MV-4-11 (cell line): Measurements from ENCODE around the gene ROS1.
"Not testable (repeated sequence)": the region's sequence is repeated elsewhere in the genome, so short reads cannot be mapped to it uniquely, and the experiment has no call there.

Source experiments
- DNase-seq: peaks from one replicate; lab custom pipeline; 2025; lab: John Stamatoyannopoulos, UW

Gene ROS1

DNA sequence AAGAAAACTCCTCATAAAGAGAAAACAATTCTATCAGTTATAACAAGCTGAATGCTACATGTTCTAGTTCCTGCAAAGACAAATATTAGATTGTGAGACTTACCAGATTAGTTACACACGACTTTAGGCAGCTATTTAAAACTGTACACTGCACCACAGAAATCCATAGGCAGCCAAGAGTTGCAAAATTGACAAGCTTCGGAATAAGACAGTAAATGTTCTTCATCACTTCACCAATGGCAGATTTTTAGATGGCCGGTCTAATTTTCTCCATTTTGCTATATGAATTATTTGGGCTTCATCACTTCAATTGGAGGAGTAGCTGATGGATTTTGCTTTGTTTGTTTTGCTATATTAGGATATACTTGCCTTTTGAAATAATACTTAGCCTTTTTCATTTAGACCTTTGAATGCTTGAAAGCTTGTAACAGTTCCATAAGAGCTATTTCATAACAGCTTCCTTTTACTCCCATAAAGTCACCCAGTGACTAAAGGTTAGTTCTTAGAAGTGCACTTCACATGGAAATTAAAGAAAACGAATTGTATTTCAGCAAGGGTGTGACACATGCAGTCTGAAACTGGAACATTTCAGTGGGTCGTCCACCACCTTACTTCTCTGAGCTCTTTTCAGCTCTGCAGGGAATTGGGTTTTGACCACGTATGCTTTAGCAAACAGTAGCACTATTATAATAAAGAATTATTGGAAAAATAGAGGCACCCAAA, at the start of gene ROS1:
TSS of gene ROS1 (minus strand) at position 512 of the 723 bp plus-strand sequence. CDS start at position 226, 286 bp downstream.
- DNase-seq, result peak; percentile 52

DNA sequence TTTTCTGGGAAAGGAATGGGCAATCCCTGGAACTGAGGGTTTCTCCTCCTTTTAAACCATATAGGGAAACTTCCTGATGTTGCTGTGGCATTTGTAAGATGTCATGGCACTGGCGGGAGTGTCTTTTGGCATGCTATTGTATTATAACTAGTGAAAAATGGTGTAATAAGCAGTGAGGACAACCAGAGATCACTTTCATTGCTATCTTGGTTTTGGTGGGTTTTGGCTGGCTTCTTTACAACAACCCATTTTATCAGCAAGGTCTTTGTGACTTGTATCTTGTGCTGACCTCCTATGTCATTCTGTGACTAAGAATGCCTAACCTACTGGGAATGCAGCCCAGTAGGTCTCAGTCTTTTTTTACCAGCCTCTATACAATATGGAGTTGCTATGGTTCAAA, 47.7 kb upstream of the ROS1 start:
- no peak for DNase-seq

GRCh38 chr6:117472667-117473066, 46.9 kb upstream of the ROS1 start:
- DNase-seq, result no peak

DNA sequence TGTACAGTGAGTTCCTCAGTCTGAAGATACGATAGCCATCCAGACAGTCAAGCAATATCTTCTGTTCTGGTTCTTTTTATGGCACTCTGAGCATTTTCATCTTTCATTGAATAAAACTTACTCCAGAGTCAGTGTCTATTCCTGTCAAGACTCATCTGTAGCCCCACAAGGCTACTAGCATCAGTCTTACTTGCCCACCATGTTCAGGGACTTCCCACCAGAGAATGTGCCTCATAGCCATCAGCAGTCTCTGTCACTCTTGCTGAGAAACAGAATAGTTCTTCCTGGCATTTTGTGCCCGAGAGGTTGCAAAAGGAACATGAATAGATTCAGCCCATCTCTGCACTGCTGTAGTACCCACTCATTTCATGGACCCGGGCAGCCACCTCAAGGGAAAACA, 44.0 kb upstream of the ROS1 start:
- DNase-seq, result no peak

DNA sequence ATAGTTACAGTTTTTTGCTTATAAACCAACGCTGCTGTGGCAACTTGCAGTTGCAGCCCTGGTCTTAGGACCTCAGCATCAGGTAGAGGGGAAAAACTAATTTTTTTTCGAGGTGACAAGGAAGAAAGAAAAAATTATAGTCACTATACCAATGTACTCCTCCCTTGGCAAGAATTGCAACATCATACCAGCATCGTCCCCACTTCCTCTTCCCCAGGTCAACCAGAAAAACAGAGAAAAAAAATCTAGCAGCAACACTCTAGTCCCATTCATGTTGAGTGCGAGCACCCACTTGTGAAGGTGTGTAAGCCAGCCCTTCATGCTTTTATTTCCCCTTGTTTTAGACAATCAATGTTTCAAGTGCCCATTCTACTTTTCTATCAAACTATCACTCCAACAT, 43.6 kb upstream of the ROS1 start:
- peak; percentile 74 for DNase-seq

GRCh38 chr6:117468527-117468926, 42.8 kb upstream of the ROS1 start:
- DNase-seq, result not testable (repeated sequence)

- DNase-seq, result no peak
These were observed 42.1 kb upstream of the ROS1 start for GRCh38 chr6:117467876-117468275.

- DNase-seq, result peak; percentile 82
These were observed 39.9 kb upstream of the ROS1 start for GRCh38 chr6:117465691-117466090.

DNA sequence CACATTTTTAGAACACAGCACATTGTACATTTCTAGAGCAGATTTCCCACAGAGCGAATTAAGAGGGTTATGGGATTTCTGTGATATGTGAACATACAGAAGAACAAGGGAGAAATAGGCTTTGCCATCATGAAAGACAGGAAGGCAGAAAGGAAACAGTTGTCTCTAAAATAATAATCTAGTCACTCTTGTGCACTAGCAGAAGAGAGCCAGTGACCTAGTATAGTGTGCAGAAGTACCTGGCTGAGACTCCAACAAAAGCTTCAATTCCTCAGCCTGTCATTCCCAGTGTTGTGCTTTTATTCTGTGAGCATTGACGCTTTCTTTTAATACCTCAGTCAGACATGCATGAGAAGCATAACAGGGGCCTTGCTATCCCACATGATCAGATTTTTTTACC, 39.0 kb upstream of the ROS1 start:
- no peak for DNase-seq

DNA sequence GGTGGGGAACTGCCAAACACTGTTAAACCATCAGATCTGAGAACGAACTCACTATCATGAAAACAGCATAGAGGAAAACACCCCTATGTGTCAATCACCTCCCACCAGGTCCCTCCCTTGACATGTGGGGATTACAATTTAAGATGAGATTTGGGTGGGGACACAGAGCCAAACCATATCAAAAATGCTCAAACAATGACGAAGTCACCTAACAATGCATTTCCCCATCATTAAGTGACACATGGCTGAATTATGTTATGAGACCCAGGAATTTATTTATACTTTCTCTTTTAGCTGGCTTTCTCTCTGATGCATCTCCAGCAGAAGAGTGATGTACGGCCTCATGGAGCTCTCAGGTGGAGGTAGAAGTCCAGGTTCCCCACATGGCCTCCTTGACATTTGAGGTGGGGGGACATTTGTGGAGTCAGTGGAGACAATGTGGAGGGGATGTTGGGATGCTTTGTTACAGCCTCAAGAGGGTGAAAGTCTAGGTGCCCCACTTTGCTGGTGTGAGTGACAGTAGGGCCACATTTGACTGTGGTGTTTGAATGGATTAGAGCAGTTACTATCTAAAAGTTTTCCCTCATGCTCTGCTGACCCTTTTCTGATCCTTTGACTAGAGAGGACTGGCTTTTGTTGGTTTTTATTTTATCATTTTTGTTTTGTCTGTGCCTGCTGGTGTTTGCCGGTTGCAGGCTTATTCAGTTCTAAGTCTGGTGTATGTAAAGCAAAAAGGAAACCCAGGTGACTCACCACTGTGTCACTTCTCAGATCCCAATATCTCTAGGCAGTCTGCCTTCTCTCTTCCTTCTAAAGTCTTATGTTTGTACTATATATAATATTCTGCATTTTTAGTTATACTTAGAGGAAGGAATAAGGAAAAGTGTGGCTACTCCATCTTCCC, 38.3 kb upstream of the ROS1 start:
- DNase-seq, result peak; percentile 35

- no peak for DNase-seq
These were observed 33.6 kb upstream of the ROS1 start for GRCh38 chr6:117459204-117459944.

GRCh38 chr6:117456998-117457397, 31.3 kb upstream of the ROS1 start:
- no peak for DNase-seq

DNA sequence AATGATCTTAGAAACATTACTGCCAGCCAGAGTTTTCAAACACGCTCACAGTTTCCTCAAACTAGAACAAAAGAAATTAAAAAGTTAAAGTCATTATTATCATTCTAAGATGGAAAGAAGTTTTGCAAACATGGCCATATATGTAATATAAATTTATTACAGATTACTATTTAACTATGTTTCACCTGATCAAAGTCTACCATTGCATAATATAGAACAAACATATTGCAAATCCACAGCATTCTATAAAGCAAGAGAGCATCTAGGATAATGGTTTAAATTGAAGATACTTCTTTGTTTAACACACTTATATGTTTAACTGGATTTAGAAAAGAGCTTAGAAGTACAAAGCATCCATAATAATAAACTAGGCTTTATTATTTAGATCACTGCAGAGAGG, 30.5 kb upstream of the ROS1 start:
- no peak for DNase-seq

- peak; percentile 10 for DNase-seq
These were observed 25.9 kb upstream of the ROS1 start for GRCh38 chr6:117451671-117452070.

GRCh38 chr6:117449549-117450439, 24.1 kb upstream of the ROS1 start:
- DNase-seq, result peak; percentile 55

GRCh38 chr6:117448732-117449485, 23.2 kb upstream of the ROS1 start:
- no peak for DNase-seq

DNA sequence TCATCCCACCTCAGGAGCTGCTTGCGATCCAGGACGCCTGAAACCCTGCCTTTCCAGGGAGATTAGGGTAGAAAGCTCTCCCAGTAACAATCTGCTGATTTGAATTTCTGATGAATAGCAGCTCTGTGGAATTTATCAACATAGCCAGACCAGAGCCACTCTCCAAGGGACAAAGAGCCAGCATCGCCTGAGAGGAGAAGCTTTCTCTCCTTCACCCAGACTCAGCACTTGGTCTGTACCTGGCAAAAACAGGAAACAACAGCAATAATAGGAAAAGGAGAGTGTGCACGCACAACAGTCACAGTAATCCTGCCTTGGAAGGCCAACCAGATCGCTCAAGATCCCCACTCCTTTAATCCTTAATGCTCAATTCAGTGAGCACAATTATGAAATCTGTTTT, 22.3 kb upstream of the ROS1 start:
- no peak for DNase-seq

- DNase-seq, result no peak
These were observed 21.1 kb upstream of the ROS1 start for GRCh38 chr6:117446861-117447260.

DNA sequence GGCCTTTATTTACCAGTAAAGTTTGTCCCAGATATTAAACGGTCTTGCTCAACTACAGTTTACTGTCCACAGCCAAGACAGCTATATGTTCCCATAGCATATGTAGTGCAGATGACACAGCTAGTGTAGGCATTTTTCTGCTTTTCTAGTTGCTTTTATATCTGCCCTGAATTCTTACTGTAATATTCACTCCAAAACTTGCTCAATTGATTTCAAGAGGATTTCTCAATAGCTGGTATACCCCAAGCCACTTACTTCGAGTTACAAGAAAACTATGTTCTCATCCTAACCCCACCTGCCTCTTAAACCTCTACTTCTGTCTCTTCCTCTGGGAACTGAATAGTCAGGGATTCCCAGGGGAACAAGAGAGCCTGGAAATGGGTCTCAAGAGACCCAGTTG, 18.9 kb upstream of the ROS1 start:
- DNase-seq, result no peak

GRCh38 chr6:117442313-117442712, 16.6 kb upstream of the ROS1 start:
- not testable (repeated sequence) for DNase-seq

- DNase-seq, result peak; percentile 23
These were observed 16.1 kb upstream of the ROS1 start for GRCh38 chr6:117441824-117442264.
